Osteoblast (primary cell): ENCODE data around the gene SH3RF3. TPM values are rescaled to one million over a fixed set of nuclear protein-coding genes. Genes with fewer than 3 reads are reported as not detected.

ENCODE experiments used
- DNase-seq: peaks from one replicate; pipeline ENCODE4 v3.0.0; 2011; ENCODE audit warnings: low spot score, mixed read lengths; ENCODE audit not compliant: insufficient read length; ENCODE audit errors: missing footprints
- H2AFZ ChIP-seq: 2 replicates; pipeline ENCODE4 v1.6.0; 2011; ENCODE audit warnings: mild to moderate bottlenecking, low read length
- H3K27ac ChIP-seq: 2 replicates; pipeline ENCODE4 v1.5.1; 2011; ENCODE audit warnings: mild to moderate bottlenecking, low read depth, low read length, moderate library complexity
- H3K27me3 ChIP-seq: 2 replicates; pipeline ENCODE4 v1.6.0; 2012; ENCODE audit warnings: mild to moderate bottlenecking, control low read depth, inconsistent platforms, low read length, moderate library complexity; ENCODE audit not compliant: insufficient read depth
- H3K36me3 ChIP-seq: 2 replicates; pipeline ENCODE4 v1.5.1; 2011; ENCODE audit warnings: mild to moderate bottlenecking, low read length, control low read depth, moderate library complexity; ENCODE audit not compliant: insufficient read depth
- H3K4me1 ChIP-seq: 2 replicates; pipeline ENCODE4 v1.5.1; 2011; ENCODE audit warnings: mild to moderate bottlenecking, low read length, control low read depth, moderate library complexity; ENCODE audit not compliant: insufficient read depth
- H3K4me2 ChIP-seq: 2 replicates; pipeline ENCODE4 v1.6.0; 2011; ENCODE audit warnings: mild to moderate bottlenecking, low read length; ENCODE audit not compliant: insufficient read depth
- H3K4me3 ChIP-seq: fragments of 200-600 bp; sonication (generic); 3 replicates; pipeline ENCODE4 v1.5.1; 2012; ENCODE audit warnings: mild to moderate bottlenecking, low read length, inconsistent platforms; ENCODE audit not compliant: insufficient read depth
- H3K79me2 ChIP-seq: 2 replicates; pipeline ENCODE4 v1.6.0; 2012; ENCODE audit warnings: mild to moderate bottlenecking, low read length, control low read depth, inconsistent platforms; ENCODE audit not compliant: insufficient read depth
- H3K9me3 ChIP-seq: 2 replicates; pipeline ENCODE4 v1.5.1; 2011; ENCODE audit warnings: low read depth, low read length, control low read depth
- H4K20me1 ChIP-seq: 2 replicates; pipeline ENCODE4 v1.6.0; 2012; ENCODE audit warnings: mild to moderate bottlenecking, low read length, control low read depth; ENCODE audit not compliant: insufficient read depth
- total RNA-seq: library from RNA; depleted of rRNA; stranded (reverse); fragments of >200 nt; gene quantifications from 2 replicates; pipeline ENCODE4 v1.2.3, GENCODE V29; 2012
- TF ChIP-seq, protein P1 (sequence below): IDR thresholded peaks from 2 replicates; pipeline ENCODE4 v1.5.1; 2011; ENCODE audit warnings: mild to moderate bottlenecking, low read depth, low read length, moderate library complexity; ENCODE audit errors: extremely low read depth

Gene SH3RF3
- total RNA-seq, 1 donor: 14.8 TPM

DNA sequence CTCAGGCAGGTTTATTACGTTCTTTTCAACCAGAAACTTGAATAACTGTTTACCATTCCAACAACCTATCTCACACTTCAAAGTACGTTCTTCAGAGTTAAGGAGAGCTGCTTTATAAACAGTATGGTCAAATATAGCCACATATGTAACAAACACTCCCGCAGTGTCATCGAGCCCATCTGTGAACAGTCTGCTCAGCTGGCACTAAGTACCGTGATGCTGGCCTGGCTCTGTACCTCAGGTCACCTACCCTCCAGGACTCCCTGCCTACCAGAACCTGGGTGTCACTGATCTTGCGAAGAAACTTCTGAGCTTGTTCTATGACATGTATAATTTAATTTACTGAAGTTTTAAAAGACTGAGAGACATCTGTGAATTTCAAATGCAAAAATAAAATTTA, 413.4 kb downstream of the SH3RF3 start:
- TF ChIP-seq, protein P1, sequence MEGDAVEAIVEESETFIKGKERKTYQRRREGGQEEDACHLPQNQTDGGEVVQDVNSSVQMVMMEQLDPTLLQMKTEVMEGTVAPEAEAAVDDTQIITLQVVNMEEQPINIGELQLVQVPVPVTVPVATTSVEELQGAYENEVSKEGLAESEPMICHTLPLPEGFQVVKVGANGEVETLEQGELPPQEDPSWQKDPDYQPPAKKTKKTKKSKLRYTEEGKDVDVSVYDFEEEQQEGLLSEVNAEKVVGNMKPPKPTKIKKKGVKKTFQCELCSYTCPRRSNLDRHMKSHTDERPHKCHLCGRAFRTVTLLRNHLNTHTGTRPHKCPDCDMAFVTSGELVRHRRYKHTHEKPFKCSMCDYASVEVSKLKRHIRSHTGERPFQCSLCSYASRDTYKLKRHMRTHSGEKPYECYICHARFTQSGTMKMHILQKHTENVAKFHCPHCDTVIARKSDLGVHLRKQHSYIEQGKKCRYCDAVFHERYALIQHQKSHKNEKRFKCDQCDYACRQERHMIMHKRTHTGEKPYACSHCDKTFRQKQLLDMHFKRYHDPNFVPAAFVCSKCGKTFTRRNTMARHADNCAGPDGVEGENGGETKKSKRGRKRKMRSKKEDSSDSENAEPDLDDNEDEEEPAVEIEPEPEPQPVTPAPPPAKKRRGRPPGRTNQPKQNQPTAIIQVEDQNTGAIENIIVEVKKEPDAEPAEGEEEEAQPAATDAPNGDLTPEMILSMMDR: no peak
- peaks cover 2% of the 10 kb centered on the region for H4K20me1 ChIP-seq
- H2AFZ ChIP-seq: no peak overlapping the region
- H3K4me2 ChIP-seq: no peak overlapping the region
- no peak for DNase-seq
- H3K4me3 ChIP-seq: no peak overlapping the region
- no peaks in the 10 kb centered on the region for H3K79me2 ChIP-seq
- no peaks in the 10 kb centered on the region for H3K9me3 ChIP-seq
- H3K27me3 ChIP-seq: no peaks in the 10 kb centered on the region
- H3K36me3 ChIP-seq: peaks cover 19% of the 10 kb centered on the region
- no peak overlapping the region for H3K27ac ChIP-seq
- H3K4me1 ChIP-seq: no peaks in the 10 kb centered on the region

GRCh38 chr2:109545828-109546713, 417.1 kb downstream of the SH3RF3 start:
- H3K4me1 ChIP-seq: peaks cover 2% of the 10 kb centered on the region
- H3K27me3 ChIP-seq: no peaks in the 10 kb centered on the region
- H3K79me2 ChIP-seq: no peaks in the 10 kb centered on the region
- H2AFZ ChIP-seq: no peak overlapping the region
- DNase-seq: peak; percentile 54
- no peaks in the 10 kb centered on the region for H3K9me3 ChIP-seq
- TF ChIP-seq, protein P1: peak; percentile 98
- no peaks in the 10 kb centered on the region for H4K20me1 ChIP-seq
- no peak overlapping the region for H3K4me3 ChIP-seq
- no peak overlapping the region for H3K27ac ChIP-seq
- peaks cover 19% of the 10 kb centered on the region for H3K36me3 ChIP-seq
- no peak overlapping the region for H3K4me2 ChIP-seq

DNA sequence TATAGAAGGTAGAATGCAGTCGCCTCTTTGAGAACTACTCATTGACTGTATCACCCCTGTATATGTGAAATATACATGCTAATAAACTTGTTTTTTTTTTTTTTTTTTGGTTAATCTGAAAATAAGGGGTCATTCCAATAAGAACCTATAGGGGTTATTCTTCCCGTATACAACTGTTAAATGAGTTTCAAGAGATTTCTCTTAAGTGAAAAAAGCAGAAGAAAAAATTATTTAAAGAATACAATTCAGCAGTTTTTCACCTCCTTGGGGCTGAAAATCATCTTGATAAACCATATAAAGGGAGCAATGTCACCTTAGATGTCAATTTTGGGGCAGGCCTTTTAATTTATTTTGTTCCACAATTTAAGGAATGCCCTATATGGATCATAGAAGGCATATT, 418.3 kb downstream of the SH3RF3 start:
- Histone ChIP-seq H3K27ac (no peak overlapping the region), H3K4me3 (no peak overlapping the region), H3K9me3 (no peaks in the 10 kb centered on the region), H3K4me1 (peaks cover 2% of the 10 kb centered on the region), H3K27me3 (no peaks in the 10 kb centered on the region), H3K4me2 (no peak overlapping the region), H4K20me1 (no peaks in the 10 kb centered on the region), H3K79me2 (no peaks in the 10 kb centered on the region), H3K36me3 (peaks cover 20% of the 10 kb centered on the region), H2AFZ (no peak overlapping the region)
- TF ChIP-seq, protein P1: peak; percentile 7
- no peak for DNase-seq

GRCh38 chr2:109549016-109549590, 420.1 kb downstream of the SH3RF3 start:
- DNase-seq: no peak
- no peaks in the 10 kb centered on the region for H4K20me1 ChIP-seq
- H3K27me3 ChIP-seq: no peaks in the 10 kb centered on the region
- no peak overlapping the region for H3K4me2 ChIP-seq
- no peaks in the 10 kb centered on the region for H3K79me2 ChIP-seq
- H3K27ac ChIP-seq: no peak overlapping the region
- TF ChIP-seq, protein P1: no peak
- H3K9me3 ChIP-seq: no peaks in the 10 kb centered on the region
- peaks cover 18% of the 10 kb centered on the region for H3K36me3 ChIP-seq
- H2AFZ ChIP-seq: no peak overlapping the region
- no peak overlapping the region for H3K4me3 ChIP-seq
- peaks cover 2% of the 10 kb centered on the region for H3K4me1 ChIP-seq
